GM18951 (cell line): Measurements from ENCODE around the gene SIRT2.

Experiments used
- POLR2A ChIP-seq: IDR thresholded peaks from 4 replicates; pipeline ENCODE4 v1.6.1; 2011; ENCODE audit warnings: mild to moderate bottlenecking; ENCODE audit not compliant: insufficient read length, insufficient read depth; ENCODE audit errors: extremely low read depth
- in situ Hi-C: fragments of 300-500 bp; cut with MboI; formaldehyde crosslinking; loops from one replicate; pipeline ENCODE4 v1.12.0; 2022; ENCODE audit warnings: low sequenced_read_pairs, mixed read lengths, inconsistent platforms; ENCODE audit not compliant: unreplicated experiment

The SIRT2 gene

GRCh38 chr19:38915329-38916321, 16.2 kb upstream of the SIRT2 start:
- in situ Hi-C loops, result no loop called here
- no peak for TF ChIP-seq POLR2A

GRCh38 chr19:38913958-38914357, 14.5 kb upstream of the SIRT2 start:
- no peak for TF ChIP-seq POLR2A
- in situ Hi-C loops, result no loop called here

DNA sequence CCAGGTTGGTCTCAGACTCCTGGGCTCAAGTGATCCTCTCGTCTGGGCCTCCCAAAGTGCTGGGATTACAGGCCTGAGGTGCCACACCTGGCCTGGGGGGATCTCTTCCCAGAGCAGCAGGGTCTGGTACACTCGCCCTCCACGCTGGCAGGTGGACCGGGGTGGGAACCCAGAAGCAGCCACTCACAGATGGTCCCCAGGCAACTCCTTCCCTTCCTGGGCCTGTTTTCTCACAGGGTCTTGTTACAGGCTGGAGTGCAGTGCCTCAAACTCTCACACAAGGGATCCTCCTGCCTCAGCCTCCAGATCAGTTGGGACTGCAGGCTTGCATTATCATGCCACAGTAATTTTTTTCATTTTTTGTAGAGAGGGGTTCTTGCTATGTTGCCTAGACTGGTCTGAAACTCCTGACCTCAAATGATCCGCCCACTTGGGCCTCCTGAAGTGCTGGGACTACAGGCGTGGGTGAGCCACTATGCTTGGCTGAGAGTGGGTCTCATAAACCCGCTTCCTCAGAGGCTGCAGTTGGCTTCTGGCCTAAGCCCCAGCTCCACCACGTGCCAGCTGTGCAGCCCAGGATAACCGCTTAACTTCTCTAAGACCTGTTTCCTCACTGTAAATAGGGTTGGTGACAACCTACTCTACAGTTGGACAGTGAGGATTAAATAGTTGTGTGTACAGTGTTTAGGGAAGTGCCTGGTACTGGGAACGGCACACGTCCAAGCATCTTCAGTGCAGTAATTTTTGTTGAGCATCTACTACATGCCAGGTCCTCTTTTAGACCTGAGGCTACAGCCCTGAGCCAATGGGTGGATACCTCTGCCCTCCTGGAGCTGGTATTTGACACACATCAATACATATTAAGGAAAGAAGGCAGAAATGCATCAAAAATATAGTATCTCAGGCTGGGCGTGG, 13.4 kb upstream of the SIRT2 start:
- in situ Hi-C loops, result no loop called here
- TF ChIP-seq POLR2A, result no peak

GRCh38 chr19:38911388-38912001, 12.1 kb upstream of the SIRT2 start:
- no peak for TF ChIP-seq POLR2A
- in situ Hi-C loops, result no loop called here

DNA sequence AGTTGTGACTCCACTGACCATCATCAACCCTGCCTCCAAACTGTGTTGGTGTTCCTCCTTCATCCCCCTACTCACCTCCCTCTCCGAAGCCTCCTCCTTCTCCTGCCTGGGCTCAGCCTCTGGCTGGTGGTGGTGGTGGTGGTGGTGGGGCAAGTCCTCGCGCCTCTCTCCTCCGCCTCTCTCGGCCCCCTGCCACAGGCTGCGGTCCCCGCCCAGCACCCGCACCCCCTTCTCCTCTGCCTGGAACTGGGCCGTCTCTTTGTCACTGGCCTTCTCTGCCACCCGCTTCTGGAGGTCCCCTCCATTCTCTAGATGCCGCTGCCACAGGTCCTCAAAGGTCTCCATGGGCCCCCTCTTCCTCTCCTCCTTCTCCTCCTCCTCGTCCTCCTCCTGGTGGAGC, 11.1 kb upstream of the SIRT2 start:
- in situ Hi-C loops, result no loop called here
- TF ChIP-seq POLR2A, result no peak

- in situ Hi-C loops, result no loop called here
- TF ChIP-seq POLR2A, result no peak
These were observed 9.5 kb upstream of the SIRT2 start for GRCh38 chr19:38908911-38909310.

GRCh38 chr19:38907670-38908069, 8.3 kb upstream of the SIRT2 start:
- TF ChIP-seq POLR2A, result no peak
- in situ Hi-C loops, result no loop called here

- in situ Hi-C loops, result no loop called here
These were observed 7.8 kb upstream of the SIRT2 start for GRCh38 chr19:38907227-38907626.

GRCh38 chr19:38905620-38906019, 6.2 kb upstream of the SIRT2 start:
- in situ Hi-C loops, result no loop called here
- no peak for TF ChIP-seq POLR2A

More at GRCh38 chr19:38907227-38907626, 7.8 kb upstream of the SIRT2 start:
- TF ChIP-seq POLR2A, result no peak

- no peak for TF ChIP-seq POLR2A
These were observed 5.4 kb upstream of the SIRT2 start for GRCh38 chr19:38904581-38905539.

GRCh38 chr19:38901683-38902082, 2.3 kb upstream of the SIRT2 start:
- no peak for TF ChIP-seq POLR2A
- in situ Hi-C loops, result no loop called here

More at GRCh38 chr19:38904581-38905539, 5.4 kb upstream of the SIRT2 start:
- in situ Hi-C loops, result no loop called here

DNA sequence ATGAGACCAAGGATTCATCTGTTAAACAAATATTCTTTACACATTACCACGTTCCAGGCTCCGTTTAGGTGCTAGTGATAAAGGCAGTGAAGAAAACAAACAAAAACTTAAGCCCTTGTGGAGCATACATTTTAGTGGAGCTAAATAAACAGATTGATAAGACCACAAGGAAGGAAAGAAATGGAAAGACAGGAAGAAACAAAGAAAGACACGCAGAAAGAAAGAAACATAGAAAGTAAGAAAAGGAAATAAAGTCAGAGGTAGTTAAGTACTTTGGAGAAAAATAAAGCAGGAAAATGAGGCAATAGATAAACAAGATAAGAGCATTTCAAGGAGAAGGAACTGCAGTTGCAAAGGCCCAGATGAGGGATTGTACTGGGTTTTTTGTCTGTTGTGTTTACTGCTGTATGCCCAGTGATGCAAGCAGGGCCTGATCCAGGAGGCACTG, 1.3 kb upstream of the SIRT2 start:
- TF ChIP-seq POLR2A, result no peak
- in situ Hi-C loops, result no loop called here
